Common myeloid progenitor, CD34-positive (primary cell): ENCODE measurements around the gene KCNS1.

ENCODE experiments used
- CTCF ChIA-PET: fragments of 350-600 bp; sonication (Branson Sonifier 250); formaldehyde crosslinking; loops from one replicate; lab custom pipeline; 2021; ENCODE audit warnings: antibody characterized with exemption; lab: Charles Lee
- POLR2A ChIA-PET: fragments of 350-600 bp; sonication (Branson Sonifier 250); formaldehyde crosslinking; loops from one replicate; lab custom pipeline; 2021; ENCODE audit warnings: antibody characterized with exemption; lab: Charles Lee
- DNase-seq, 3 donors: peaks; one replicate each; pipeline versions ENCODE4 v3.0.0 to v3.0.0-alpha.2; 2013
- H3K27ac ChIP-seq, 2 experiments: 1 replicate in 1 of 2; 2 replicates in 1 of 2; pipeline ENCODE4 v1.7.0; 2013; ENCODE audit warnings: inconsistent platforms in 2 of 2, low read length in 2 of 2, mild to moderate bottlenecking in 2 of 2, low read depth in 1 of 2, moderate library complexity in 1 of 2; ENCODE audit not compliant: severe bottlenecking in 2 of 2, insufficient read depth in 1 of 2, poor library complexity in 1 of 2
- H3K27me3 ChIP-seq, 5 experiments: replicated peaks in 2 of 5; 1 replicate in 3 of 5; 2 replicates in 2 of 5; pipeline versions ENCODE4 v1.6.1 to v1.7.0; 2013; ENCODE audit warnings: low read length in 4 of 5, mild to moderate bottlenecking in 2 of 5, moderate library complexity in 2 of 5, inconsistent platforms in 1 of 5; ENCODE audit not compliant: insufficient read depth in 5 of 5, control insufficient read depth in 4 of 5
- H3K36me3 ChIP-seq, 4 experiments: 1 replicate in 2 of 4; 2 replicates in 2 of 4; pipeline versions ENCODE4 v1.6.1 to v1.7.0; 2013; ENCODE audit warnings: low read length in 3 of 4, control low read depth in 1 of 4, mild to moderate bottlenecking in 1 of 4; ENCODE audit not compliant: control insufficient read depth in 4 of 4, insufficient read depth in 4 of 4
- H3K4me1 ChIP-seq, 4 experiments: 1 replicate in 3 of 4; 2 replicates in 1 of 4; pipeline versions ENCODE4 v1.6.1 to v1.7.1; 2013; ENCODE audit warnings: low read length in 3 of 4, mild to moderate bottlenecking in 3 of 4, control low read depth in 1 of 4, inconsistent platforms in 1 of 4, moderate library complexity in 1 of 4; ENCODE audit not compliant: control insufficient read depth in 4 of 4, insufficient read depth in 4 of 4; ENCODE audit errors: control extremely low read depth in 1 of 4
- H3K4me3 ChIP-seq, 7 experiments: 1 replicate in 4 of 7; 2 replicates in 3 of 7; pipeline versions ENCODE4 v1.5.1 to v1.7.0; 2013; ENCODE audit warnings: mild to moderate bottlenecking in 7 of 7, low read length in 6 of 7, moderate library complexity in 6 of 7, inconsistent platforms in 2 of 7, low read depth in 2 of 7, control low read depth in 1 of 7; ENCODE audit not compliant: insufficient read depth in 4 of 7, control insufficient read depth in 1 of 7; ENCODE audit errors: extremely low read depth in 1 of 7
- H3K9me3 ChIP-seq, 5 experiments: 1 replicate in 4 of 5; 2 replicates in 1 of 5; pipeline versions ENCODE4 v1.6.1 to v1.7.1; 2013; ENCODE audit warnings: low read length in 4 of 5, mild to moderate bottlenecking in 2 of 5, inconsistent platforms in 1 of 5, low read depth in 1 of 5, moderate library complexity in 1 of 5; ENCODE audit not compliant: control insufficient read depth in 4 of 5, insufficient read depth in 2 of 5; ENCODE audit errors: control extremely low read depth in 1 of 5
- WGBS: methylation state at CpG from one replicate; pipeline ENCODE4 v1.1.5; 2013; ENCODE audit not compliant: insufficient coverage; 5-methylcytosine and 5-hydroxymethylcytosine counted together

KCNS1 gene

GRCh38 chr20:45049904-45050471 is 50.9 kb downstream of the KCNS1 start:
- no peak overlapping the region for H3K27ac ChIP-seq
- POLR2A ChIA-PET, result no interaction called here
- peaks cover 8 to 30% (median 16%) of the 10 kb centered on the region in 4 experiments for H3K36me3 ChIP-seq

DNA sequence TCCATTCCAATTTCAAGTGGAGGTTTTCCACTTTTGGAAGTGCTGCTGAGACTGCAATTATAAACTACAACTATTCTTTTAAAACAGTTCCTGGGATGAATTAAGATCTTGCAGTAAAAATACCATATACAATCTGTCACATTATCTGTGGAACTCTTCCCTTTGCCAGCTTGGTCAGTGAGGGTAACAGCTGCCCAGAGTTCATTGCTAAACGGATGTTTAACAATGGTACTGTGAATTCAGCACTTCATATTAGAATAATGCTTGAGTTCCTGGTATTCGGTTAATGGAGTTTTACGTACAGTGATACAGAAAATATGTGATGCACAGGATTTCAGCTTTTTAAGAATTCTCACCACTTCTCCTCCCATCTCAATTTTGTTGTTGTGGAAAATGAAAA is 51.5 kb downstream of the KCNS1 start:
- Histone ChIP-seq H3K9me3 (no peaks in the 10 kb centered on the region), H3K36me3 (peaks cover 6 to 26% (median 12%) of the 10 kb centered on the region in 4 experiments), H3K27ac (no peak overlapping the region), H3K27me3 (no peaks in the 10 kb centered on the region), H3K4me3 (no peak overlapping the region), H3K4me1 (peaks cover 7 to 39% (median 23%) of the 10 kb centered on the region in 4 experiments)
- no peak for DNase-seq
- POLR2A ChIA-PET, result no interaction called here
- CTCF ChIA-PET, result interaction anchor here (0.8 to 15.9 kb wide), 14 partner anchors 8 to 262 kb away, joined by 3 to 199 read pairs (median 4); no protein-coding TSS in a partner anchor
- WGBS, result 80% methylated on average over 1 of the region's 3 CpGs

More at GRCh38 chr20:45049904-45050471, 50.9 kb downstream of the KCNS1 start:
- Histone ChIP-seq H3K4me3 (no peak overlapping the region), H3K27me3 (no peaks in the 10 kb centered on the region), H3K4me1 (peaks cover 7 to 39% (median 23%) of the 10 kb centered on the region in 4 experiments), H3K9me3 (no peaks in the 10 kb centered on the region)
- DNase-seq, result peak in 2 of 3 donors; percentile 54 to 62
- 71% methylated on average over 3 of the region's 5 CpGs for WGBS
- CTCF ChIA-PET, result interaction anchor here (0.6 to 15.9 kb wide), 15 partner anchors 8 to 262 kb away, joined by 3 to 199 read pairs (median 4); no protein-coding TSS in a partner anchor

GRCh38 chr20:45047581-45048119 is 53.3 kb downstream of the KCNS1 start:
- DNase-seq, result no peak
- WGBS, result 100% methylated on average over 2 of the region's 2 CpGs
- H3K27ac ChIP-seq, result no peak overlapping the region
- ChIA-PET POLR2A (no interaction called here), CTCF (interaction anchor here (0.7 to 15.9 kb wide), 3 partner anchors 8 to 65 kb away, joined by 3 to 199 read pairs (median 3); no protein-coding TSS in a partner anchor)
- no peaks in the 10 kb centered on the region for H3K27me3 ChIP-seq
- peaks cover 3 to 25% (median 8%) of the 10 kb centered on the region in 4 experiments for H3K36me3 ChIP-seq
- no peak overlapping the region for H3K4me3 ChIP-seq
- H3K9me3 ChIP-seq, result no peaks in the 10 kb centered on the region
- peaks cover 7 to 27% (median 21%) of the 10 kb centered on the region in 4 experiments for H3K4me1 ChIP-seq

- 88% methylated on average over 1 of the region's 3 CpGs for WGBS
- ChIA-PET POLR2A (interaction anchor here (0.6 kb wide), 1 partner anchor 241 kb away, joined by 3 read pairs; no protein-coding TSS in a partner anchor), CTCF (interaction anchor here (0.5 to 15.9 kb wide), 16 partner anchors 9 to 274 kb away, joined by 3 to 199 read pairs (median 7); partner anchors contain the start of gene WFDC5)
- DNase-seq, result no peak
- Histone ChIP-seq H3K27ac (no peak overlapping the region), H3K4me1 (peaks cover 1 to 20% (median 10%) of the 10 kb centered on the region in 4 experiments), H3K4me3 (no peak overlapping the region), H3K9me3 (no peaks in the 10 kb centered on the region), H3K27me3 (no peaks in the 10 kb centered on the region), H3K36me3 (peaks cover 3 to 34% (median 15%) of the 10 kb centered on the region in 4 experiments)
These were observed 56.3 kb downstream of the KCNS1 start for GRCh38 chr20:45044601-45045000.

GRCh38 chr20:45044084-45044573 is 56.8 kb downstream of the KCNS1 start:
- H3K9me3 ChIP-seq, result no peaks in the 10 kb centered on the region
- H3K4me3 ChIP-seq, result no peak overlapping the region
- no peaks in the 10 kb centered on the region for H3K27me3 ChIP-seq
- DNase-seq, result peak; percentile 74 to 86 (median 85)
- no peak overlapping the region for H3K27ac ChIP-seq
- ChIA-PET CTCF (interaction anchor here (0.5 to 15.9 kb wide), 19 partner anchors 9 to 328 kb away, joined by 3 to 199 read pairs (median 5); partner anchors contain the start of gene WFDC5), POLR2A (interaction anchor here (0.6 kb wide), 1 partner anchor 242 kb away, joined by 3 read pairs; no protein-coding TSS in a partner anchor)
- H3K4me1 ChIP-seq, result peaks cover 0 to 15% (median 7%) of the 10 kb centered on the region in 4 experiments
- WGBS, result 84% methylated on average over 2 of the region's 5 CpGs
- peaks cover 3 to 33% (median 15%) of the 10 kb centered on the region in 4 experiments for H3K36me3 ChIP-seq

DNA sequence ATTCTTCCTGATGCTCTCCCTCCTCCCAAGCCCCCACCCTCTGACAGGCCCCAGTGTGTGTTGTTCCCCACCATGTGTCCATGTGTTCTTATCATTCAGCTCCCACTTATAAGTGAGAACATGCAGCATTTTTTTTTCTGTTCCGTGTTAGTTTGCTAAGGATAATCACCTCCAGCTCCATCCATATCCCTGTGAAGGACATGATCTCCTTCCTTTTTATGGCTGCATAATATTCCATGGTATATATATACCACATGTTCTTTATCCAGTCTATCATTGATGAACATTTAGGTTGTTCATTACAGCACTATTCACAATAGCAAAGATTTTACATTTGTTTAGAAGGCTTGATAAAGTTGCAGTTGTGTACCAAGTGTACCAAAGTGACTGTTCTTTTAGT is 57.9 kb downstream of the KCNS1 start:
- Histone ChIP-seq H3K27ac (no peak overlapping the region), H3K9me3 (no peaks in the 10 kb centered on the region), H3K4me1 (peaks cover 0 to 15% (median 7%) of the 10 kb centered on the region in 4 experiments), H3K36me3 (peaks cover 3 to 29% (median 13%) of the 10 kb centered on the region in 4 experiments), H3K4me3 (no peak overlapping the region), H3K27me3 (no peaks in the 10 kb centered on the region)
- DNase-seq, result no peak
- POLR2A ChIA-PET, result no interaction called here
- CTCF ChIA-PET, result interaction anchor here (0.9 to 15.9 kb wide), 14 partner anchors 11 to 329 kb away, joined by 3 to 199 read pairs (median 7); partner anchors contain the start of gene WFDC5
- whole genome bisulfite sequencing, result 100% methylated on average over 1 of the region's 1 CpG
